Measurements from ENCODE around the gene TMUB2. TPM values are rescaled to one million over a fixed set of nuclear protein-coding genes. Genes with fewer than 3 reads are reported as not detected.

Gene TMUB2
- total and polyA plus RNA-seq, 9 of the 15 experiments (the other 6 are each of a cell fraction or from before 2014, with no cell fraction given): 4.1 to 29.8 (median 16.3) TPM

DNA sequence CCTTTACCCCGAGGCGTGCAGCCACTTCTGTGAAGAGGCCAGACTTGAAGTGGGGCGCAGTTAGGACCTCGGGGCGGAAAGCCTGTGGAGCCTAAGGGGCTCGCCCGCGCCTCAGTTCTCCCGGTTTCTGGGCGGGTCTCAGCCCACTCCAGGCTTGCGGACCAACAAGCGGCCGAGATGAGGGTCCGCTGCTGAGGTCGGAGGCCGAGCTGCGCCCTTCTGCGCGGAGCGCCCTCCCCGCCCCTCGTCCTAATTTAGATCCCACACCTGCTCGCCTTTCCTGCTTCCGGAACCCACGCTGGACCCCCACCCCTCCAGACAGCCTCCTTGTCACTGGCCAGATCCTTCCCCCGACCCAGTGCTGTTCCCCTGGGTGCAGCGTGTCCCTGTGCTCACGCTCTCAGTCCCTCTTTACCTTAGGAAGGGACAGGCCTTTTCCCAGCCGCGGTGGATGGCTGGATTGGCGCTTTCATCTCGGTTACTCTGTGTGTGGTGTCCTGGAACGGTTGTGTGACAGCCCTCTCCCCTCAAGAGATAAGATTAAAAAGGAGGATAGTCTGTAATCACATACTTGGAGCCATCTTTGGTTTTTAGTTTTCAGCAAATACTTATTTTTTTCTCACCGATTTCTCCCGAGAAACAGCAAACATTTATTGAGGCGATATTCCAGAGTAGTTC is 13.8 kb downstream of the TMUB2 start (continued):
- TF ChIP-seq, protein P1, sequence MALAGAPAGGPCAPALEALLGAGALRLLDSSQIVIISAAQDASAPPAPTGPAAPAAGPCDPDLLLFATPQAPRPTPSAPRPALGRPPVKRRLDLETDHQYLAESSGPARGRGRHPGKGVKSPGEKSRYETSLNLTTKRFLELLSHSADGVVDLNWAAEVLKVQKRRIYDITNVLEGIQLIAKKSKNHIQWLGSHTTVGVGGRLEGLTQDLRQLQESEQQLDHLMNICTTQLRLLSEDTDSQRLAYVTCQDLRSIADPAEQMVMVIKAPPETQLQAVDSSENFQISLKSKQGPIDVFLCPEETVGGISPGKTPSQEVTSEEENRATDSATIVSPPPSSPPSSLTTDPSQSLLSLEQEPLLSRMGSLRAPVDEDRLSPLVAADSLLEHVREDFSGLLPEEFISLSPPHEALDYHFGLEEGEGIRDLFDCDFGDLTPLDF (CRISPR knock-in tag; IDR thresholded peaks at IDR 0.05): peak; percentile 38; the same call in 1 of the 2 replicates
- TF ChIP-seq SP1 (CRISPR knock-in tag; IDR thresholded peaks at IDR 0.05): no peak; the same call in 1 of the 2 replicates
- TF ChIP-seq RNF2 (IDR thresholded peaks at IDR 0.05): no peak
- no peak for TF ChIP-seq ZNF24 (IDR thresholded peaks at IDR 0.05)
- TF ChIP-seq SAP30 (IDR thresholded peaks at IDR 0.05; ENCODE audit: borderline replicate concordance, insufficient read depth, low read depth, low read length, poor library complexity, severe bottlenecking): peak; percentile 42
- peak in 1 of 2 experiments; percentile 71; a peak in 2 of 4 replicates for TF ChIP-seq MAZ (CRISPR knock-in tag; conservative IDR thresholded peaks at IDR 0.05 in 1 of 2, IDR thresholded peaks at IDR 0.05 in 1 of 2)
- TF ChIP-seq, protein P2, sequence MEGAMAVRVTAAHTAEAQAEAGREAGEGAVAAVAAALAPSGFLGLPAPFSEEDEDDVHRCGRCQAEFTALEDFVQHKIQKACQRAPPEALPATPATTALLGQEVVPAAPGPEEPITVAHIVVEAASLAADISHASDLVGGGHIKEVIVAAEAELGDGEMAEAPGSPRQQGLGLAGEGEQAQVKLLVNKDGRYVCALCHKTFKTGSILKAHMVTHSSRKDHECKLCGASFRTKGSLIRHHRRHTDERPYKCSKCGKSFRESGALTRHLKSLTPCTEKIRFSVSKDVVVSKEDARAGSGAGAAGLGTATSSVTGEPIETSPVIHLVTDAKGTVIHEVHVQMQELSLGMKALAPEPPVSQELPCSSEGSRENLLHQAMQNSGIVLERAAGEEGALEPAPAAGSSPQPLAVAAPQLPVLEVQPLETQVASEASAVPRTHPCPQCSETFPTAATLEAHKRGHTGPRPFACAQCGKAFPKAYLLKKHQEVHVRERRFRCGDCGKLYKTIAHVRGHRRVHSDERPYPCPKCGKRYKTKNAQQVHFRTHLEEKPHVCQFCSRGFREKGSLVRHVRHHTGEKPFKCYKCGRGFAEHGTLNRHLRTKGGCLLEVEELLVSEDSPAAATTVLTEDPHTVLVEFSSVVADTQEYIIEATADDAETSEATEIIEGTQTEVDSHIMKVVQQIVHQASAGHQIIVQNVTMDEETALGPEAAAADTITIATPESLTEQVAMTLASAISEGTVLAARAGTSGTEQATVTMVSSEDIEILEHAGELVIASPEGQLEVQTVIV (CRISPR knock-in tag; IDR thresholded peaks at IDR 0.05; ENCODE audit: borderline replicate concordance): no peak
- TF ChIP-seq, protein P3, sequence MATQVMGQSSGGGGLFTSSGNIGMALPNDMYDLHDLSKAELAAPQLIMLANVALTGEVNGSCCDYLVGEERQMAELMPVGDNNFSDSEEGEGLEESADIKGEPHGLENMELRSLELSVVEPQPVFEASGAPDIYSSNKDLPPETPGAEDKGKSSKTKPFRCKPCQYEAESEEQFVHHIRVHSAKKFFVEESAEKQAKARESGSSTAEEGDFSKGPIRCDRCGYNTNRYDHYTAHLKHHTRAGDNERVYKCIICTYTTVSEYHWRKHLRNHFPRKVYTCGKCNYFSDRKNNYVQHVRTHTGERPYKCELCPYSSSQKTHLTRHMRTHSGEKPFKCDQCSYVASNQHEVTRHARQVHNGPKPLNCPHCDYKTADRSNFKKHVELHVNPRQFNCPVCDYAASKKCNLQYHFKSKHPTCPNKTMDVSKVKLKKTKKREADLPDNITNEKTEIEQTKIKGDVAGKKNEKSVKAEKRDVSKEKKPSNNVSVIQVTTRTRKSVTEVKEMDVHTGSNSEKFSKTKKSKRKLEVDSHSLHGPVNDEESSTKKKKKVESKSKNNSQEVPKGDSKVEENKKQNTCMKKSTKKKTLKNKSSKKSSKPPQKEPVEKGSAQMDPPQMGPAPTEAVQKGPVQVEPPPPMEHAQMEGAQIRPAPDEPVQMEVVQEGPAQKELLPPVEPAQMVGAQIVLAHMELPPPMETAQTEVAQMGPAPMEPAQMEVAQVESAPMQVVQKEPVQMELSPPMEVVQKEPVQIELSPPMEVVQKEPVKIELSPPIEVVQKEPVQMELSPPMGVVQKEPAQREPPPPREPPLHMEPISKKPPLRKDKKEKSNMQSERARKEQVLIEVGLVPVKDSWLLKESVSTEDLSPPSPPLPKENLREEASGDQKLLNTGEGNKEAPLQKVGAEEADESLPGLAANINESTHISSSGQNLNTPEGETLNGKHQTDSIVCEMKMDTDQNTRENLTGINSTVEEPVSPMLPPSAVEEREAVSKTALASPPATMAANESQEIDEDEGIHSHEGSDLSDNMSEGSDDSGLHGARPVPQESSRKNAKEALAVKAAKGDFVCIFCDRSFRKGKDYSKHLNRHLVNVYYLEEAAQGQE (IDR thresholded peaks at IDR 0.05; ENCODE audit: borderline replicate concordance): no peak
- TF ChIP-seq, protein P3 (CRISPR knock-in tag; IDR thresholded peaks at IDR 0.05; ENCODE audit: low read depth): no peak
- TF ChIP-seq, protein P4, sequence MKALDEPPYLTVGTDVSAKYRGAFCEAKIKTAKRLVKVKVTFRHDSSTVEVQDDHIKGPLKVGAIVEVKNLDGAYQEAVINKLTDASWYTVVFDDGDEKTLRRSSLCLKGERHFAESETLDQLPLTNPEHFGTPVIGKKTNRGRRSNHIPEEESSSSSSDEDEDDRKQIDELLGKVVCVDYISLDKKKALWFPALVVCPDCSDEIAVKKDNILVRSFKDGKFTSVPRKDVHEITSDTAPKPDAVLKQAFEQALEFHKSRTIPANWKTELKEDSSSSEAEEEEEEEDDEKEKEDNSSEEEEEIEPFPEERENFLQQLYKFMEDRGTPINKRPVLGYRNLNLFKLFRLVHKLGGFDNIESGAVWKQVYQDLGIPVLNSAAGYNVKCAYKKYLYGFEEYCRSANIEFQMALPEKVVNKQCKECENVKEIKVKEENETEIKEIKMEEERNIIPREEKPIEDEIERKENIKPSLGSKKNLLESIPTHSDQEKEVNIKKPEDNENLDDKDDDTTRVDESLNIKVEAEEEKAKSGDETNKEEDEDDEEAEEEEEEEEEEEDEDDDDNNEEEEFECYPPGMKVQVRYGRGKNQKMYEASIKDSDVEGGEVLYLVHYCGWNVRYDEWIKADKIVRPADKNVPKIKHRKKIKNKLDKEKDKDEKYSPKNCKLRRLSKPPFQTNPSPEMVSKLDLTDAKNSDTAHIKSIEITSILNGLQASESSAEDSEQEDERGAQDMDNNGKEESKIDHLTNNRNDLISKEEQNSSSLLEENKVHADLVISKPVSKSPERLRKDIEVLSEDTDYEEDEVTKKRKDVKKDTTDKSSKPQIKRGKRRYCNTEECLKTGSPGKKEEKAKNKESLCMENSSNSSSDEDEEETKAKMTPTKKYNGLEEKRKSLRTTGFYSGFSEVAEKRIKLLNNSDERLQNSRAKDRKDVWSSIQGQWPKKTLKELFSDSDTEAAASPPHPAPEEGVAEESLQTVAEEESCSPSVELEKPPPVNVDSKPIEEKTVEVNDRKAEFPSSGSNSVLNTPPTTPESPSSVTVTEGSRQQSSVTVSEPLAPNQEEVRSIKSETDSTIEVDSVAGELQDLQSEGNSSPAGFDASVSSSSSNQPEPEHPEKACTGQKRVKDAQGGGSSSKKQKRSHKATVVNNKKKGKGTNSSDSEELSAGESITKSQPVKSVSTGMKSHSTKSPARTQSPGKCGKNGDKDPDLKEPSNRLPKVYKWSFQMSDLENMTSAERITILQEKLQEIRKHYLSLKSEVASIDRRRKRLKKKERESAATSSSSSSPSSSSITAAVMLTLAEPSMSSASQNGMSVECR (CRISPR knock-in tag; IDR thresholded peaks at IDR 0.05): 0 out of 2 replicates have a peak, but pooled peaks have one; percentile 59

All from K562 (cell line).